ENCODE data around the gene PTPRO. TPM values are rescaled to one million over a fixed set of nuclear protein-coding genes. Genes with fewer than 3 reads are reported as not detected.

PTPRO gene
- total and polyA plus RNA-seq, 2 experiments from 2014 or later: 0.12 TPM; not detected in 1

DNA sequence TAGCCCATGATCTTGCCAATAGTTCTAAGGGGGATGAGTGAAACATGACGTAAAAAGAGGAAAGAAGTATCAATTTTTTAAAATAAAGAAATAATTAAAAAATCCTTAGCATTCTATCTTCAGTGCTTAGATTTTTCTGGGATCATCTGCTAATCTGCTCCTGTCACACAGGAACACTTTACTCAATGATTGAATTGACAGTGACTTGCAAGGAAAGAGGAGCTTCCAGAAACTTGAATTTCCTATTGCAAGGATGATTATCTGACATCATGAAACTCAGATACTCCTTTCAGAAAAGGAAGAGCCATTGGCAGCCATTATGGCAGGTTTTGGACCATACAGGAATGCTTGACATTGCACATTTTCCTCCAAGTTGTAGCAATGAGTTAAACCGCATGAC lies 41.4 kb upstream of the PTPRO start:
- Histone ChIP-seq H3K4me1 (ENCODE audit: low read depth) (no peaks in the 10 kb centered on the region), H3K9me3 (ENCODE audit: low read depth) (no peaks in the 10 kb centered on the region), H3K36me3 (no peaks in the 10 kb centered on the region), H3K27ac (no peak overlapping the region), H3K4me3 (no peak overlapping the region), H3K27me3 (no peaks in the 10 kb centered on the region)
- DNase-seq (ENCODE audit: low read depth in 1 of 2, low spot score in 1 of 2): no peak
- TF ChIP-seq, protein P1, sequence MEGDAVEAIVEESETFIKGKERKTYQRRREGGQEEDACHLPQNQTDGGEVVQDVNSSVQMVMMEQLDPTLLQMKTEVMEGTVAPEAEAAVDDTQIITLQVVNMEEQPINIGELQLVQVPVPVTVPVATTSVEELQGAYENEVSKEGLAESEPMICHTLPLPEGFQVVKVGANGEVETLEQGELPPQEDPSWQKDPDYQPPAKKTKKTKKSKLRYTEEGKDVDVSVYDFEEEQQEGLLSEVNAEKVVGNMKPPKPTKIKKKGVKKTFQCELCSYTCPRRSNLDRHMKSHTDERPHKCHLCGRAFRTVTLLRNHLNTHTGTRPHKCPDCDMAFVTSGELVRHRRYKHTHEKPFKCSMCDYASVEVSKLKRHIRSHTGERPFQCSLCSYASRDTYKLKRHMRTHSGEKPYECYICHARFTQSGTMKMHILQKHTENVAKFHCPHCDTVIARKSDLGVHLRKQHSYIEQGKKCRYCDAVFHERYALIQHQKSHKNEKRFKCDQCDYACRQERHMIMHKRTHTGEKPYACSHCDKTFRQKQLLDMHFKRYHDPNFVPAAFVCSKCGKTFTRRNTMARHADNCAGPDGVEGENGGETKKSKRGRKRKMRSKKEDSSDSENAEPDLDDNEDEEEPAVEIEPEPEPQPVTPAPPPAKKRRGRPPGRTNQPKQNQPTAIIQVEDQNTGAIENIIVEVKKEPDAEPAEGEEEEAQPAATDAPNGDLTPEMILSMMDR (IDR thresholded peaks at IDR 0.05; ENCODE audit: low read depth, low read length): no peak

DNA sequence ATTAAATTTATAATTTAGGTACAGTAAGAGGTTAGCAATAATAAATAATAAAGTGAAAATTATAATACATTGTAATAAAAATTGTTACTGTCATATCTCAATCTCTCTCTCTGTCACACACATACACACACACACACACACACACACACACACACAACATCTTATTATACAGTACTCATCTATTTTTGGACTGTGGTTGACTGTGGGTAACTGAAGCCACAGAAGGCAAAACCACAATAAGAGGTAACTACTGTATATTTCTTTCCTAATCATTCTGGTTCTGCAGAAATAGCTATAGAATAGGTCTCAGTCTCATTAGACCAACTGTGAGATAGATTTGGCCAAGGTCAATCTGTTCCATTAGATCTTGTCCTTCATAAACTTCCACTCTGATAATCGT lies 33.1 kb upstream of the PTPRO start:
- Histone ChIP-seq H3K9me3 (ENCODE audit: low read depth) (no peaks in the 10 kb centered on the region), H3K4me1 (ENCODE audit: low read depth) (no peaks in the 10 kb centered on the region), H3K4me3 (no peak overlapping the region), H3K27me3 (no peaks in the 10 kb centered on the region), H3K27ac (no peak overlapping the region), H3K36me3 (no peaks in the 10 kb centered on the region)
- TF ChIP-seq, protein P1 (IDR thresholded peaks at IDR 0.05; ENCODE audit: low read depth, low read length): no peak
- DNase-seq (ENCODE audit: low read depth in 1 of 2, low spot score in 1 of 2): no peak

DNA sequence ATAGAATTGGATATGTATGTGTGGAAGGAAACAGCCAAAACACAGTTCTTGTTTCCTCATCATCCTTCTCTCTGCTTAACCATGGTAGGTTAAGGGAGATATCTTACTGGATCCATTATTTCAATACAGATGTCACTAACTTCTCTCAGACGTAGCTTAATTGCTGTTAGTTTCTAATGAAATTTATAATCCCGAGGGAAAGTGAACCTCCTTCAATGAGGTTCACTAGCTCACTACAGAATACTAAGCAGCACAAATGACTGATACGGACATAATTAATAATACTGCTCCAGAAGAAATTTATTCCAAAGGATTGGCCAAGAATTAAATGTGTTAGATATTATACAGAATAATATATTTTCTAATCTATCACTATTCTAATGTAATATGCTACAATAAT lies 28.6 kb upstream of the PTPRO start:
- TF ChIP-seq, protein P1 (IDR thresholded peaks at IDR 0.05; ENCODE audit: low read depth, low read length): no peak
- no peak overlapping the region for H3K4me3 ChIP-seq
- no peak for DNase-seq (ENCODE audit: low read depth in 1 of 2, low spot score in 1 of 2)
- H3K36me3 ChIP-seq: no peaks in the 10 kb centered on the region
- no peak overlapping the region for H3K27ac ChIP-seq
- no peaks in the 10 kb centered on the region for H3K9me3 ChIP-seq (ENCODE audit: low read depth)
- no peaks in the 10 kb centered on the region for H3K27me3 ChIP-seq
- no peaks in the 10 kb centered on the region for H3K4me1 ChIP-seq (ENCODE audit: low read depth)

DNA sequence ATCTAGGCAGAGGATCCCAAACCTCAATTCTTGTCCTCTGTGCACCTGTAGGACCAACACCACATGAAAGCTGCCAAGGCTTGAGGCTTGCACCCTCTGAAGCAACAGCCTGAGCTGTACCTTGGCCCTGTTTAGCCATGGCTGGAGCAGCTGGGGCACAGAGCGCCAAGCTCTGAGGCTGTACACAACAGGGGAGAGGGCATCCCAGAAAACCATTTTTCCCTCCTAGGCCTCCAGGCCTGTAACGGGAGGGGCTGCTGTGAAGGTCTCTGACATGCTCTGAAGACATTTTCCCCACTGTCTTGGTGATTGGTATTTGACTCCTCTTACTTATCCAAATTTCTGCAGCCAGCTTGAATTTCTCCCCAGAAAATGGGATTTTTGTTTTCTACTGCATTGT lies 22.4 kb upstream of the PTPRO start:
- no peak for DNase-seq (ENCODE audit: low read depth in 1 of 2, low spot score in 1 of 2)
- TF ChIP-seq, protein P1 (IDR thresholded peaks at IDR 0.05; ENCODE audit: low read depth, low read length): no peak
- Histone ChIP-seq H3K4me1 (ENCODE audit: low read depth) (no peaks in the 10 kb centered on the region), H3K27me3 (no peaks in the 10 kb centered on the region), H3K9me3 (ENCODE audit: low read depth) (no peaks in the 10 kb centered on the region), H3K4me3 (no peak overlapping the region), H3K27ac (no peak overlapping the region), H3K36me3 (no peaks in the 10 kb centered on the region)

DNA sequence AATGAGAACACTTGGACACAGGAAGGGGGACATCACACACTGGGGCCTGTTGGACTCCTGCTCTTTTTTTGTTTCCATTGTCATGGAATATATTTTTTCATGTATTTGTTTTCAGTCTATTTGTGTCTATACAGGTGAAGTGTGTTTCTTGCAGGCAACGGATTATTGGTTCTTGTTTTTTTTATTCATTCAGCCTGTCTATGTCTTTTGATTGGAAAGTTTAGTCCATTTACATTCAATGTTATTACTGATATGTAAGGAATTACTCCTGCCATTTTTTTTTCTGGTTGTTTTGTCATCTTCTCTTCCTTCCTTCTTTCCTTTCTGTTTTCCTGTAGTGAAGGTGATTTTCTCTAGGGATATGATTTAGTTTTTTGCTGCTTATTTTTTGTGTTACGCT lies 18.0 kb upstream of the PTPRO start:
- Histone ChIP-seq H3K4me1 (ENCODE audit: low read depth) (no peaks in the 10 kb centered on the region), H3K36me3 (no peaks in the 10 kb centered on the region), H3K27ac (no peak overlapping the region), H3K9me3 (ENCODE audit: low read depth) (no peaks in the 10 kb centered on the region), H3K4me3 (no peak overlapping the region), H3K27me3 (no peaks in the 10 kb centered on the region)
- DNase-seq (ENCODE audit: low read depth in 1 of 2, low spot score in 1 of 2): no peak
- TF ChIP-seq, protein P1 (IDR thresholded peaks at IDR 0.05; ENCODE audit: low read depth, low read length): no peak

DNA sequence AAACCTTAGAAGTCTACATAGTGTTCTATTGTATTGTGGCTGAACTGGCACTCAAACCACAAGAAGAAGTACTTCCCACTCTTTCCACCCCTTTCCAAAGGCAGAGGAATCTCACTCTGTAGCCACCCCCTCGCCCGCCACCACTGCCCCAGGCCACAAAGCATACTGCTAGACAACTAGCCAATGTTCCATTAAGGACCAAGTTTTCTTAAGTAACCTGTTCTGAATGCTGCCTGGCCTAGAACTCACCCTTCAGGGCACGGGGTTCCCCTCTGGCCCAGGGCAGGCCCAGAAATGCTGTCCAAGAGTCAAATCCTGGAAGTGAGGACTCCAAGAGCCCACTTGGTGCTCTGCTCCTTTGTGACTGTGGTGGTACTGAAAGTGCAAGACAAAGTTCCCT lies 15.7 kb upstream of the PTPRO start:
- Histone ChIP-seq H3K27ac (no peak overlapping the region), H3K4me3 (no peak overlapping the region), H3K4me1 (ENCODE audit: low read depth) (no peaks in the 10 kb centered on the region), H3K36me3 (no peaks in the 10 kb centered on the region), H3K27me3 (no peaks in the 10 kb centered on the region), H3K9me3 (ENCODE audit: low read depth) (no peaks in the 10 kb centered on the region)
- no peak for DNase-seq (ENCODE audit: low read depth in 1 of 2, low spot score in 1 of 2)
- TF ChIP-seq, protein P1 (IDR thresholded peaks at IDR 0.05; ENCODE audit: low read depth, low read length): no peak

Measured in cardiac muscle cell (in vitro differentiated cells and primary cell).